ENCODE measurements around the gene TAF1A.

TAF1A gene

DNA sequence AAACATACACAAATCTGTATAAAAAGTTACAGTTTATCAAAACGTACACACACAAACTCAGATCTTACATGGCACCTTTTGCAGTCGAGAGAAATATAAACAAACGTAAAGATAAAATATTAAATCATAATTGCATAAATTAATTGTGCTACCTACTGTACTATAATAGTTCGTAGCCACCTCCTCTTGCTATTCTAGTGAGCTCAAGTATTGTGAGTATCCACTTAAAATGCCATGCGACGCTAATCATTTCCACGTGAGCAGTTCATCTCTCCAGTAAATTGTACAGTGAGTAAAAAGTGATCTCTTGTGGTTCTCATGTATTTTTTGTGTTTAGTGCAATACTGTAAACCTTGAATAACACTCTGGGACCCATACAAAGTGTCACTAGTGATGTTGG lies 34.5 kb upstream of the TAF1A start:
- no peak overlapping the region for H3K4me3 ChIP-seq (ENCODE audit: low read depth, low read length)
- TF ChIP-seq, protein P1, sequence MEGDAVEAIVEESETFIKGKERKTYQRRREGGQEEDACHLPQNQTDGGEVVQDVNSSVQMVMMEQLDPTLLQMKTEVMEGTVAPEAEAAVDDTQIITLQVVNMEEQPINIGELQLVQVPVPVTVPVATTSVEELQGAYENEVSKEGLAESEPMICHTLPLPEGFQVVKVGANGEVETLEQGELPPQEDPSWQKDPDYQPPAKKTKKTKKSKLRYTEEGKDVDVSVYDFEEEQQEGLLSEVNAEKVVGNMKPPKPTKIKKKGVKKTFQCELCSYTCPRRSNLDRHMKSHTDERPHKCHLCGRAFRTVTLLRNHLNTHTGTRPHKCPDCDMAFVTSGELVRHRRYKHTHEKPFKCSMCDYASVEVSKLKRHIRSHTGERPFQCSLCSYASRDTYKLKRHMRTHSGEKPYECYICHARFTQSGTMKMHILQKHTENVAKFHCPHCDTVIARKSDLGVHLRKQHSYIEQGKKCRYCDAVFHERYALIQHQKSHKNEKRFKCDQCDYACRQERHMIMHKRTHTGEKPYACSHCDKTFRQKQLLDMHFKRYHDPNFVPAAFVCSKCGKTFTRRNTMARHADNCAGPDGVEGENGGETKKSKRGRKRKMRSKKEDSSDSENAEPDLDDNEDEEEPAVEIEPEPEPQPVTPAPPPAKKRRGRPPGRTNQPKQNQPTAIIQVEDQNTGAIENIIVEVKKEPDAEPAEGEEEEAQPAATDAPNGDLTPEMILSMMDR (IDR thresholded peaks at IDR 0.05; ENCODE audit: low read depth, low read length) = no peak

DNA sequence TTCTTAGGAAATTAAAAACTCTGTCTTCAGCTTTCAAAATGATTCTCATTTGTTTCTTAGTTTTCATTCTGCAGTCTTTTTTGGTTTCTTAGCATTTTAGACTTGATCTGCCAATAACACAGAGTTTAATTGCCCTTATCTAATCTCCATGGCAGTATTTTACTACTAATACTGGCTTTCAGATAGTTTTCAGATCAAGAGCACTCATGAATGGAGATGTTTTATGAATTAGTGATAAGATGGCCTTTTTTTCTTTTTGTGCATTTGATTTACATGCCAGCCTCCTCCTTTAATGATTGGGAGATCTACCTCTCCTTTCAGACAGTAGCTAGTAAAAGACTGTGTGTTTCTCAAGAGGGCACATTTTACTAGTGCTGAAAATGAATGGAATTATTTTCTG lies 33.7 kb upstream of the TAF1A start:
- TF ChIP-seq, protein P1 (IDR thresholded peaks at IDR 0.05; ENCODE audit: low read depth, low read length) = no peak
- H3K4me3 ChIP-seq (ENCODE audit: low read depth, low read length) = no peak overlapping the region

DNA sequence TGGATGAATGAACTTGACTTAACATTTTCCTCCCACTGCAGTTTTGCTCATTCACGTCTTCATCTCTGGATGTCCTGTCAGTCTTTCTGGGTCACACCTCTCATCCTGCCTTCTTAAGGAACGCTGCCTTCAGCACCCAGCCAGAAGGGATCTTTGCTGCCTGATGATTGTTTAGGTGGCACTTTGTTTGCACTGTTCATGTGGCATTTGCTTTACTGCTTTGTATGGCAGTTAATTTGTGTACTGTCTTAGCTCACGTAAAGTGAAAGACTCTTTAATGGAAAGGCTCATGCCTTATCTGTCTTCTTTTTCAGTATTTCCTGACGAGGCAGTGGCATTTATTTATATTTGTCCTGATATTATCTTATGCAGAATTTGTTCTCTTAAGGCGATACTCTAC lies 33.0 kb upstream of the TAF1A start:
- TF ChIP-seq, protein P1 (IDR thresholded peaks at IDR 0.05; ENCODE audit: low read depth, low read length) = no peak
- H3K4me3 ChIP-seq (ENCODE audit: low read depth, low read length) = no peak overlapping the region

DNA sequence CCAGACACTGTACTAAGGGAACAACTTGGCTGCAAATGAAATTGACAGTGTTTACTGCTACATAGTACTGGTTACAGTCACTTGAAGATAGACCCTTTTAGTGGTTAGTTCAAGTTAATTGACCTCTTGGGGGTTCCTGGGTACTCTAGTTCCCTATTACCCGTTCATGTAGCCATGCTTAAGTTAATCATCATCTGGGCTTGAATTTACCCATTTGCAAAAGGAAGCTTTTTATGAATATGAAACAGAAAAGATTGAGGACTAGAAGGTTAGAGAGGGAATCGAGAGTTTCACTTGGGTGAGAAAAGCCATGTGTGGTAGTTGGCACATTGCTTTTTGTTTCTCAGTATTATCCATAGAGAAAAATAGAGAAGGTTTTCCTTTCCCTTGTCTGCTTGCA lies 30.8 kb upstream of the TAF1A start:
- TF ChIP-seq, protein P1 (IDR thresholded peaks at IDR 0.05; ENCODE audit: low read depth, low read length) = no peak
- H3K4me3 ChIP-seq (ENCODE audit: low read depth, low read length) = no peak overlapping the region

DNA sequence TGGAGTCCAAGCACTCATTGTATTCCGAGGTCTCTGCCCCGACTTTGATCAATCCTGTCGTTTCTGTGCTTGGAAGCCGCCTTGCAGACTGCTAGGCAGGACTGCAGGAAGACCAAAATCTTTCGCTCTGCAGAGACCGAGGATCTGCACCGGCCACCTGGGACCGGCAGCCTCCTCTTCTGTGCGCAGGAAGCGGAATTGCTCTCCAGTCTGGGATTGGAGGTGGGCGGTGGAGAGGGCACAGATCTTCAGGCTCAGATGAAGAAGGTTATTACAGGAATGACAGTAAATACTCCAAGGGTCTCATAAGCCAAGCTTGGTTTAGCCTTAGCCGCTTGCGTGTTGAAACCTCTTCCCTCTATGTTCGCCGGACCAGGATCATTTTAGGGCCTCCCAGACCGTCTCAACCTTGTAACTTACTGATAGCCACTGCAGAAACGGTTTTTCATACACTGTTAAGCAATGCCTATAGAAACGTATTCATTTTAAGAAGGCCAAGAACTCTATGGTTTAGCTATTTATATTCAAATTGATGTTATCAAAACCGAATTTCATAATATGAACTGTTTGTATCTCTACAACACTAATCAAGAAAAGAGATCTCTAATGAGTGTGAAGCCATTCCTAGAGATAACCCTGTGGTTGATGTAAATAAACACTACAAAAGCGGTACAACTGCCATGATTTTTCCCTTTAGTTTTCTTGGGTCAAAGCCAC lies 29.3 kb upstream of the TAF1A start:
- TF ChIP-seq, protein P1 (IDR thresholded peaks at IDR 0.05; ENCODE audit: low read depth, low read length) = no peak
- H3K4me3 ChIP-seq (ENCODE audit: low read depth, low read length) = peak overlapping the region; percentile 78

DNA sequence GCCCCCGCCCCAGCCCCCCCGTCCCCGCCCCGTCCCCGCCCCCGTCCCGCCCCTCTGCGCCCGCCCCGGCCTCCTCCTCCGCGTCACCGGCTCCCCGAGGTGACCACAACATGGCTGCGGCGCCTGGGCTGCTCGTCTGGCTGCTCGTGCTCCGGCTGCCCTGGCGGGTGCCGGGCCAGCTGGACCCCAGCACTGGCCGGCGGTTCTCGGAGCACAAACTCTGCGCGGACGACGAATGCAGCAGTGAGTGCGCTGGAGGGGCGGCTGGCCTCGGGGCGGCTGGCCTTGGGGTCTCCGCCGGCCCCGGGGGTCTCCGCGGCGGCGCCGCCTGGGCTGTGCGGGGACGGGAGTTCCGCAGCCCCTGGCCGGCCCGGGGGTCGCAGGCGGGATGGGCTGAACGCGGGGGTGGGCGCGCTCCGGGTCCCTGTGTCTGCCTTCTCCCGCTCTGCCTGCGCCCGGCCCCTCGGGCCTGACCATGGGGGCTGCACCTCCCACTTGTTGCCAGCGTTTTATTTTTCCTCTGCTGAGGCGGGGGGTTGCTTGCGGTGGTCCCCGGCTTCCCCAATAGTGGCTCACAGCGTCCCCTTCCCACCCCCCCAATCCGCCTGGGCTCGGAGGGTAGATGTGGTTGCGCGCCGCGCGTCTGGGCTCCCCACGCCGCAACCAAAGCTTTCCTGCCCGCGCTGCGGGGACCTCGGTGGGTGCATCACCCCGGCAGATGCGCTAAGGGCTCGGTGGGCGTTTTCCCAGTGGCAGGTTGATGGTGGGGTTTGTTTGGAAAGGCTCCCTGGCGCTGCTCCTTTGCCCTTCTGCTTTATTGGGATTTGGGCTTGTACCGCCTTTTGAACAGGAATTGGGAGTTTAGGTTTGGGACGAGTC lies 28.5 kb upstream of the TAF1A start, which contains the start of gene MIA3:
MIA3 (plus strand) TSS at position 97 of the 879 bp plus-strand sequence; CDS start at position 111, 14 bp downstream.
- peak within 1 kb of the TSS; percentile 78 for H3K4me3 ChIP-seq (ENCODE audit: low read depth, low read length)
- TF ChIP-seq, protein P1 (IDR thresholded peaks at IDR 0.05; ENCODE audit: low read depth, low read length) = no peak
